ENCODE results near the gene HDAC11.

The HDAC11 gene

DNA sequence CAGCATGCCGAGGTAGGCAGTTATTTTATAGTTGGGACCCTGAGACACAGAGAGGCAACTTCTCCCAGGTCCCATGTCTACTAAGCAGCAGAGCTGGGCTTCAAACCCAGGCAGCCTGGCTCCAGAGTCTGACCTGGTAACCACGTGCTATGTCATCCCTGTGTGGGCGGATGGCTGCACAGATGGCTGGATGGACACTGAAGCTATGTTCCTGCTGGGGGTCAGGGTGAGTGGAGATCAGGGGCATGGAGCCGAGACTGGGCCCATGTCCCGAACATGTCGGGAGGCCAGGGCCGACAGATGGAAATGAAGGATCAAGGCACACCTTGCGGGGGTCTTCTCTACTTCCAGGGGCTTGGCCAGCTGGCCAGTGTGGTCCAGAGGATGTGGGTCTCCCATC is 59.6 kb downstream of the HDAC11 start:
- Histone ChIP-seq H3K4me2 (ENCODE audit: low read length) (no peak overlapping the region), H3K9ac (ENCODE audit: low read length) (no peak overlapping the region), H3K36me3 (replicated peaks; ENCODE audit: low read depth, low read length) (no peaks in the 10 kb centered on the region), H3K79me2 (ENCODE audit: low read length) (no peaks in the 10 kb centered on the region), H3K9me3 (ENCODE audit: insufficient read depth, low read length) (no peaks in the 10 kb centered on the region; the same call in 1 of the 2 replicates), H3K4me1 (ENCODE audit: low read length) (peaks cover 9% of the 10 kb centered on the region; the same call in 1 of the 2 replicates), H3K27me3 (ENCODE audit: low read depth, low read length) (peaks cover 29% of the 10 kb centered on the region), H2AFZ (ENCODE audit: low read depth, low read length) (no peak overlapping the region), H3K27ac (ENCODE audit: low read length) (no peak overlapping the region), H4K20me1 (ENCODE audit: insufficient read depth, low read length) (no peaks in the 10 kb centered on the region), H3K4me3 (ENCODE audit: low read length) (no peak overlapping the region)
- TF ChIP-seq EZH2phosphoT487 (IDR thresholded peaks at IDR 0.05; ENCODE audit: low read depth), result no peak
- TF ChIP-seq, protein P1, sequence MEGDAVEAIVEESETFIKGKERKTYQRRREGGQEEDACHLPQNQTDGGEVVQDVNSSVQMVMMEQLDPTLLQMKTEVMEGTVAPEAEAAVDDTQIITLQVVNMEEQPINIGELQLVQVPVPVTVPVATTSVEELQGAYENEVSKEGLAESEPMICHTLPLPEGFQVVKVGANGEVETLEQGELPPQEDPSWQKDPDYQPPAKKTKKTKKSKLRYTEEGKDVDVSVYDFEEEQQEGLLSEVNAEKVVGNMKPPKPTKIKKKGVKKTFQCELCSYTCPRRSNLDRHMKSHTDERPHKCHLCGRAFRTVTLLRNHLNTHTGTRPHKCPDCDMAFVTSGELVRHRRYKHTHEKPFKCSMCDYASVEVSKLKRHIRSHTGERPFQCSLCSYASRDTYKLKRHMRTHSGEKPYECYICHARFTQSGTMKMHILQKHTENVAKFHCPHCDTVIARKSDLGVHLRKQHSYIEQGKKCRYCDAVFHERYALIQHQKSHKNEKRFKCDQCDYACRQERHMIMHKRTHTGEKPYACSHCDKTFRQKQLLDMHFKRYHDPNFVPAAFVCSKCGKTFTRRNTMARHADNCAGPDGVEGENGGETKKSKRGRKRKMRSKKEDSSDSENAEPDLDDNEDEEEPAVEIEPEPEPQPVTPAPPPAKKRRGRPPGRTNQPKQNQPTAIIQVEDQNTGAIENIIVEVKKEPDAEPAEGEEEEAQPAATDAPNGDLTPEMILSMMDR (IDR thresholded peaks at IDR 0.05; ENCODE audit: low read depth, low read length), result no peak

DNA sequence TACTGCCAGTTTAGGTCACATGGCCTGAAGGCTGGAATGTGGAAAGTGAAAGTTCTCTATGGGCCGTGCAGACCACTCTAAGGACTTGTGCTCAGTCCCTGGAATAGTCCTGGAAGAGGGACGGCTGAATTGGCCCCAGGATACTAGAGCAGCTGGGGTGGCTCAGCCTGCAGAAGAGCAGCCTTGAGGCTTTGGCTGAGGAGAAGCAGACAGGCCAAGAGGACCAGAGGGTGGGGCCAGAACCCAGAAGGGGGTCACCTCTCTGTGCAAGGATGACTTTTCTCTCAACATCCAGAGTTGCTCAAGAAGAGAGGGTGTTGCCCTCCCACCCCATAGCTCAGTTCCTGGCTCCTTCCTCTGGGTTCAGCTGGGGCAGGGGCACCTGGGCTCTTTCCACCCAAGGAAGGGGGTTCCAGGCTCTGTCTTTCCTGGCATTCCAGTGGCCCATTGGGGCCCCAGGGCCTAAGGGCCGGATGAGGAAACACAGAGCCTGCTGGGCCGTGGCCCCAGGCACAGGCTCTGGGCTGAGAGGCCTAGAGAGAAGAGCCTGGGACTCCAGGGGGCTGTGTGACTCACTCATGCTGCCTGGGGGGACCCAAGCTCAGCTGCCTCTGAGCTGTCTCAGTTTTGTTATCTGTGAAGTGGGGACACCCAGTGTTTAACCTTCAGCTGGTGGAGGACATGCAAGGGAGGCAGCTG is 60.3 kb downstream of the HDAC11 start:
- no peaks in the 10 kb centered on the region for H4K20me1 ChIP-seq (ENCODE audit: insufficient read depth, low read length)
- TF ChIP-seq EZH2phosphoT487 (IDR thresholded peaks at IDR 0.05; ENCODE audit: low read depth), result no peak
- TF ChIP-seq, protein P1 (IDR thresholded peaks at IDR 0.05; ENCODE audit: low read depth, low read length), result no peak
- H3K4me3 ChIP-seq (ENCODE audit: low read length), result no peak overlapping the region
- no peak overlapping the region for H3K4me2 ChIP-seq (ENCODE audit: low read length)
- H3K27ac ChIP-seq (ENCODE audit: low read length), result no peak overlapping the region
- no peaks in the 10 kb centered on the region for H3K79me2 ChIP-seq (ENCODE audit: low read length)
- peaks cover 9% of the 10 kb centered on the region; the same call in 1 of the 2 replicates for H3K4me1 ChIP-seq (ENCODE audit: low read length)
- H3K9me3 ChIP-seq (ENCODE audit: insufficient read depth, low read length), result no peaks in the 10 kb centered on the region; the same call in 1 of the 2 replicates
- no peak overlapping the region for H2AFZ ChIP-seq (ENCODE audit: low read depth, low read length)
- H3K27me3 ChIP-seq (ENCODE audit: low read depth, low read length), result peaks cover 21% of the 10 kb centered on the region
- H3K9ac ChIP-seq (ENCODE audit: low read length), result no peak overlapping the region
- H3K36me3 ChIP-seq (replicated peaks; ENCODE audit: low read depth, low read length), result no peaks in the 10 kb centered on the region

DNA sequence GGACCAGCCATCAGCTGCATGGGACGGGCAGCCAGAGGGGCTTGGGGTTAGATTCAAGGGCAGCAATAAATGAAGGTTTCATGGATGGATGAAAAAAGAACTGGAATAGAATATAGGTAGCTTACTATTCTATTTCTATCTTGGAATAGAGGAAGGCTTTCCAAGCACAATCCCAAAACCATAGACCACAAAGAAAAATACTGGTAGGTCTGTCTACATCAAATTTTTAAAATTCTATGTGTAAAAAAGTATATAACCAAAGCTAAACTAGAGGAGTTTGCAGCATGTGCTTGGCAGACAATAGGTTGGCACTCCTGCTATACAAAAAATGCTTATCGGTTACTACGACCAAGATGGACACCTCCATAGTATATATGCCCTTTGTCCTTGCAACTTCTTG is 61.6 kb downstream of the HDAC11 start:
- peaks cover 9% of the 10 kb centered on the region; the same call in 1 of the 2 replicates for H3K4me1 ChIP-seq (ENCODE audit: low read length)
- no peaks in the 10 kb centered on the region for H4K20me1 ChIP-seq (ENCODE audit: insufficient read depth, low read length)
- no peak overlapping the region for H2AFZ ChIP-seq (ENCODE audit: low read depth, low read length)
- H3K9ac ChIP-seq (ENCODE audit: low read length), result no peak overlapping the region
- H3K79me2 ChIP-seq (ENCODE audit: low read length), result no peaks in the 10 kb centered on the region
- H3K36me3 ChIP-seq (replicated peaks; ENCODE audit: low read depth, low read length), result no peaks in the 10 kb centered on the region
- H3K9me3 ChIP-seq (ENCODE audit: insufficient read depth, low read length), result no peaks in the 10 kb centered on the region; the same call in 1 of the 2 replicates
- H3K4me3 ChIP-seq (ENCODE audit: low read length), result no peak overlapping the region
- peaks cover 19% of the 10 kb centered on the region for H3K27me3 ChIP-seq (ENCODE audit: low read depth, low read length)
- H3K4me2 ChIP-seq (ENCODE audit: low read length), result no peak overlapping the region
- H3K27ac ChIP-seq (ENCODE audit: low read length), result no peak overlapping the region
- TF ChIP-seq, protein P1 (IDR thresholded peaks at IDR 0.05; ENCODE audit: low read depth, low read length), result no peak
- no peak for TF ChIP-seq EZH2phosphoT487 (IDR thresholded peaks at IDR 0.05; ENCODE audit: low read depth)

DNA sequence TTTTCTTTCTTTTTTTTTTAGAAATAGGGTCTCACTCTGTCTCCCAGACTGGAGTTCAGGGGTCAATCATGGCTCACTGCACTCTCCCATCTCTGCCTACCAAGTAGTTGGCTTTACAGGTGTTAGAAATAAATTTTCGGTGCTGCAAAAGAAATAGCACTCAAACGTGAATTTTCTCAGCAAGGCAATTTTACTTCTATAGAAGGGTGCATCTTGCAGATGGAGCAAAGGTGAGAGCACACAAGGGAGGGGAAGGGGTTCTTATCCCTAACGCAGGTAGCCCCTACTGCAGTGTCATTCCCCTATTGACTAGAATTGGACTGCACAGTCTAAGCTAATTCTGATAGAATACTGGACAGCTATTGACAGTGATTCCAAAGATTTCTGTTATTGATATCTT is 62.0 kb downstream of the HDAC11 start:
- Histone ChIP-seq H3K4me2 (ENCODE audit: low read length) (no peak overlapping the region), H3K27me3 (ENCODE audit: low read depth, low read length) (peaks cover 19% of the 10 kb centered on the region), H3K9ac (ENCODE audit: low read length) (no peak overlapping the region), H3K36me3 (replicated peaks; ENCODE audit: low read depth, low read length) (no peaks in the 10 kb centered on the region), H2AFZ (ENCODE audit: low read depth, low read length) (no peak overlapping the region), H3K4me1 (ENCODE audit: low read length) (peaks cover 9% of the 10 kb centered on the region; the same call in 1 of the 2 replicates), H3K9me3 (ENCODE audit: insufficient read depth, low read length) (no peaks in the 10 kb centered on the region; the same call in 1 of the 2 replicates), H3K27ac (ENCODE audit: low read length) (no peak overlapping the region), H3K4me3 (ENCODE audit: low read length) (no peak overlapping the region), H4K20me1 (ENCODE audit: insufficient read depth, low read length) (no peaks in the 10 kb centered on the region), H3K79me2 (ENCODE audit: low read length) (no peaks in the 10 kb centered on the region)
- no peak for TF ChIP-seq EZH2phosphoT487 (IDR thresholded peaks at IDR 0.05; ENCODE audit: low read depth)
- TF ChIP-seq, protein P1 (IDR thresholded peaks at IDR 0.05; ENCODE audit: low read depth, low read length), result no peak

All from OCI-LY3 (cell line).